ENCODE results near the gene PFKFB3. TPM values are rescaled to one million over a fixed set of nuclear protein-coding genes. Genes with fewer than 3 reads are reported as not detected.

Gene PFKFB3
- total RNA-seq, 1 donor from 2014 or later = 28.8 TPM

- Histone ChIP-seq H3K4me3 (no peak overlapping the region), H4K20me1 (ENCODE audit: low read depth) (no peaks in the 10 kb centered on the region), H3F3A (ENCODE audit: low read depth) (no peaks in the 10 kb centered on the region), H2AFZ (replicated peaks) (no peak overlapping the region), H3K4me1 (no peaks in the 10 kb centered on the region), H3K79me2 (ENCODE audit: low read depth) (no peaks in the 10 kb centered on the region), H3K36me3 (no peaks in the 10 kb centered on the region), H3K9me3 (ENCODE audit: low read depth) (no peaks in the 10 kb centered on the region), H3K27me3 (no peaks in the 10 kb centered on the region), H3K4me2 (no peak overlapping the region), H3K9ac (no peak overlapping the region), H3K27ac (no peak overlapping the region)
- Mint-ChIP-seq H3K27ac (no peak overlapping the region), H3K4me1 (peaks cover 15% of the 10 kb centered on the region), H3K4me3 (no peak overlapping the region), H3K27me3 (ENCODE audit: insufficient read depth, low read depth) (peaks cover 2% of the 10 kb centered on the region), H3K9me3 (no peaks in the 10 kb centered on the region), H3K36me3 (peaks cover 2% of the 10 kb centered on the region)
- no peak for TF ChIP-seq EZH2 (IDR thresholded peaks at IDR 0.05)
- no peak for TF ChIP-seq EZH2phosphoT487 (IDR thresholded peaks at IDR 0.05)
- no peak for TF ChIP-seq CTCF (IDR thresholded peaks at IDR 0.05)
- no peak for DNase-seq (ENCODE audit: low spot score)
These were observed 66.7 kb downstream of the PFKFB3 start for GRCh38 chr10:6269432-6269831.

GRCh38 chr10:6269953-6270867 is 67.5 kb downstream of the PFKFB3 start:
- H3K79me2 ChIP-seq (ENCODE audit: low read depth) = no peaks in the 10 kb centered on the region
- Mint-ChIP-seq H3K4me1 (peaks cover 21% of the 10 kb centered on the region), H3K27me3 (ENCODE audit: insufficient read depth, low read depth) (peaks cover 4% of the 10 kb centered on the region), H3K36me3 (peaks cover 2% of the 10 kb centered on the region), H3K27ac (no peak overlapping the region), H3K9me3 (no peaks in the 10 kb centered on the region), H3K4me3 (no peak overlapping the region)
- no peaks in the 10 kb centered on the region for H4K20me1 ChIP-seq (ENCODE audit: low read depth)
- no peak overlapping the region for H3K9ac ChIP-seq
- TF ChIP-seq EZH2 (IDR thresholded peaks at IDR 0.05) (no peak), CTCF (IDR thresholded peaks at IDR 0.05) (no peak), EZH2phosphoT487 (IDR thresholded peaks at IDR 0.05) (no peak)
- no peaks in the 10 kb centered on the region for H3F3A ChIP-seq (ENCODE audit: low read depth)
- no peaks in the 10 kb centered on the region for H3K4me1 ChIP-seq
- no peak overlapping the region for H3K27ac ChIP-seq
- no peaks in the 10 kb centered on the region for H3K27me3 ChIP-seq
- H3K4me3 ChIP-seq = no peak overlapping the region
- no peaks in the 10 kb centered on the region for H3K9me3 ChIP-seq (ENCODE audit: low read depth)
- DNase-seq (ENCODE audit: low spot score) = no peak
- no peak overlapping the region for H3K4me2 ChIP-seq
- H3K36me3 ChIP-seq = no peaks in the 10 kb centered on the region
- no peak overlapping the region for H2AFZ ChIP-seq (replicated peaks)

GRCh38 chr10:6270951-6271350 is 68.2 kb downstream of the PFKFB3 start:
- no peaks in the 10 kb centered on the region for H3K9me3 Mint-ChIP-seq
- Histone ChIP-seq H4K20me1 (ENCODE audit: low read depth) (no peaks in the 10 kb centered on the region), H2AFZ (replicated peaks) (no peak overlapping the region), H3K4me2 (no peak overlapping the region), H3K4me1 (no peaks in the 10 kb centered on the region), H3K4me3 (no peak overlapping the region), H3K9me3 (ENCODE audit: low read depth) (no peaks in the 10 kb centered on the region), H3K9ac (no peak overlapping the region), H3K36me3 (no peaks in the 10 kb centered on the region), H3K27ac (no peak overlapping the region), H3K79me2 (ENCODE audit: low read depth) (no peaks in the 10 kb centered on the region), H3K27me3 (no peaks in the 10 kb centered on the region), H3F3A (ENCODE audit: low read depth) (no peaks in the 10 kb centered on the region)
- TF ChIP-seq CTCF (IDR thresholded peaks at IDR 0.05) (no peak), EZH2 (IDR thresholded peaks at IDR 0.05) (no peak), EZH2phosphoT487 (IDR thresholded peaks at IDR 0.05) (no peak)
- H3K27ac Mint-ChIP-seq = no peak overlapping the region
- peaks cover 28% of the 10 kb centered on the region for H3K4me1 Mint-ChIP-seq
- DNase-seq (ENCODE audit: low spot score) = no peak
- peaks cover 2% of the 10 kb centered on the region for H3K36me3 Mint-ChIP-seq
- peaks cover 4% of the 10 kb centered on the region for H3K27me3 Mint-ChIP-seq (ENCODE audit: insufficient read depth, low read depth)
- H3K4me3 Mint-ChIP-seq = no peak overlapping the region

Measured in neural progenitor cell (in vitro differentiated cells).